RPMI7951 (cell line): ENCODE results near the gene GRB10. TPM values are rescaled to one million over a fixed set of nuclear protein-coding genes. Genes with fewer than 3 reads are reported as not detected.
A peak's percentile ranks its signal among the peaks of the same experiment; 100 is the strongest.

ENCODE experiments used
- DNase-seq: peaks from one replicate; pipeline ENCODE4 v3.0.0-alpha.2; 2012; ENCODE audit warnings: low read depth
- total RNA-seq: library from RNA; depleted of rRNA; stranded (reverse); fragments of >200 nt; shearing (Covaris generic); gene quantifications from 2 replicates; pipeline ENCODE4 v1.2.3, GENCODE V29; 2014

GRB10 gene
- total RNA-seq, 1 experiment from 2014 or later, result 51.7 TPM

DNA sequence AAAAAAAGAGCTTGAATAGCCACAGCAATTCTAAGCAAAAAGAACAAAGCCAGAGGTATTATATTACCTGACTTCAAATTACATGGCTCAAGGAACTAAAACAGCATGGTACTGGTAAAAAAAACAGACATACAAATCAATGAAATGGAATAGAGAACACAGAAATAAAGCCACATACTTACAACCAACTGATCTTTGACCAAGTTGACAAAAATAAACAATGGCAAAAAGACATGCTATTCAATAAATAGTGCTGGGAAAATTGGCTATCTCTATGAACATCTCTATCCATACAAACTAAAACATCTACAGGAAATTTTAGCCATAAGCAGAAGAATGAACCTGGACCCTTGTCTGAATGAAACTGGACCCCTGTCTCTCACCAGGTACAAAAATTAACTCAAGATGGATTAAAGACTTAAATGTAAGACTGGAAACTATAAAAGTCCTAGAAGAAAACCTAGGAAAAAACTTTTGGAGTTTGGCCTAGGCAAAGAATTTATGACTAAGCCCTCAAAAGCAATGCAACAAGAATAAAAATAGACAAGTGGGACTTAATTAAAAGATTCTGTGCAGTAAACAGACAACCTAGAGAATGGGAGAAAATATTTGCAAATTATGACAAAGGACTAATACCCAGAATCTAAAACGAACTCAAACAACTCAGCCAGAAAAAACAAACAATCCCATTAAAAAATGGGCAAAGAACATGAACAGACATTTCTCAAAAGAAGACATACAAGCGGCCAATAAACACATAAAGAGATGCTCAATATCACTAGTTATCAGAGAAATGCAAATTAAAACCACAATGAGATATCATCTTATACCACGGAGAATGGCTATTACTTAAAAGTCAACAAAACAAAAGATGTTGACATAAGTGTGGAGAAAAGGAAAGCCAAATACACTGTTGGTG, 144.7 kb downstream of the GRB10 start:
- peak; percentile 23 for DNase-seq

DNA sequence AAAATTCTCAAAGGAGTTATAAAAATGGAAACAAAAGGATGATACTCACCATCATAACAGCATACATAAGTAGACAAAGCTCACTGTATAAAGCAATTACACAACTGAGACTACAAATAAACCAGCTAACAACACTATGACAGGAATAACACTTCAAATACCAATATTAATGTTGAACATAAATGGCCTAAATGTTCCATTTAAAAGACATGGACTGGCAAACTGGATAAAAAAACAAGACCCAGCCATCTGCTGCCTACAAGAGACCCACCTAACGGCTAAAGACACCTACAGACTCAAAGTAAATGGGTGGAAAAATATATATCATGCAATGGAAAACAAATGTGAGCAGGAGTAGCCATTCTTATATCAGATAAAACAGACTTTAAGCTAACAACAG, 148.3 kb downstream of the GRB10 start:
- DNase-seq, result no peak

DNA sequence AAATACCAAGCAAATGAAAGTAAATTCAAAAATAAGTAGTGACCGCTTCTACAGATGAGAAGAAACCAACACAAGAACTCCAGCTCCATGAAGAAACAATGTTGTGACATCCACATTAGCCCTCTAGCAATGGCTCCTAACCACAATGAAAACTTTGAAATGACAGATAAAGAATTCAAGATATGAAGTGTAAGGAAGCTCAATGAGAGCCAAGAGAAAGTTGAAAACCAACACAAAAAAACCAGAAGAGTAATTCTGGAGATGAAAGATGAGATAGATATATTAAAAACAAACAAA, 149.3 kb downstream of the GRB10 start:
- DNase-seq, result peak; percentile 73

DNA sequence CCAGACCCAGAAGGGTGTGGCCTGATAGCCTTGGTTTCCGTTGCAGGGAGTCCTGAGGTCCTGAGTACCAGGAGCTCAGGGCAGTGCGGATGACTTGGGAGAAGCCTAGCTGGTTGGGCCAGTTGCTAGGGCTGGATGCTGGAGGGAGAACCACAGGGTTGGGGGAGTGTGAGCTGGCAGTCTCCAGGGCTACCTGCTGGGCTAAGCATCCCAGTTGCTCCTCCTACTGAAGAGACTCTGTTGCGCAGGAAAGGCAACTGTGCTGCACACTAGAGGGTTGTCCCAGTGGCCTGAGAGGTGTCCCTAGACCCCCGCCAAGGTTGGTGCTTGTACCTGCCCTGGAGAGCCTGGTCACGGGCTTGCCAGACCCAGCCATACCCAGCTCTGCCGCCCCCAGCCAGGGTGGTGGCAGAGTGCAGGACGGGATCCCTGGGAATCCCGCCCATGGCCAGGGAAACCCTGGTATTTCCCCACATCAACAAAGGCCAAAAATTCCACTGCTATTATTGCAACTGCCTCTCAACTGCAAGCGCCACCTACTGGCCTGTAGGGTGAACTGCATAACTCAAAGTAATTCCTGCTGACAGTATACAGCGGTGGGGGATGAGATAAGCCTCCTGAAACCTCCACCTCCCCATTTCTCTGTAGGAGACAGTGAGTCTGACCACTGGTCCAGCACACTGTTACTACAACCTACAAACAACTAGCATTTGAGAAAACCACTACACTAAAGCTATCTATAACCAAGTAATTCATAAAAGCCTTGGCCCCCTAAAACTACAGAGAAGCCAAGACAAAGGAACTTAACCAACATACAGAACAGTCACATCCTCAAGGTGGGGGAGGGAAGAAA, 149.9 kb downstream of the GRB10 start:
- peak; percentile 54 for DNase-seq

DNA sequence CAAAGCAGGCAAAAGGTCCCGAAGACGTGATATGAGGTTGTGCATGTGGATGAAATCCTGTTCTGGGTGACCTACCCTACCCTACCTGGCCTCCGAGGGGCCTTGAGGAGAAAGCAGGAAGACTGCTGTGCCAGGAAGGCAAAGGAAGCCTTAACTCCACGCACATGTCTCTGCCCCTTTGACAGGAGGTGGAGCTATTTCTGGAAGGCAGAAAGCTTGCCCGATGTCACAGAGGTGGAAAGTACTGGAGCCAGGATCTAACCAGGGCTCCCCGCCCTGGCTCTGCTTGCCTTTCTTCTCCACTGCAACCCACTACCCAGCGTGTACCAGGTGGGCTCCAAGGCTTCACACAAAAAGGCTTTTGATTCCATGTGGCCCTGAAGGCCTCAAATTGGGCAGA, 151.1 kb downstream of the GRB10 start:
- no peak for DNase-seq

DNA sequence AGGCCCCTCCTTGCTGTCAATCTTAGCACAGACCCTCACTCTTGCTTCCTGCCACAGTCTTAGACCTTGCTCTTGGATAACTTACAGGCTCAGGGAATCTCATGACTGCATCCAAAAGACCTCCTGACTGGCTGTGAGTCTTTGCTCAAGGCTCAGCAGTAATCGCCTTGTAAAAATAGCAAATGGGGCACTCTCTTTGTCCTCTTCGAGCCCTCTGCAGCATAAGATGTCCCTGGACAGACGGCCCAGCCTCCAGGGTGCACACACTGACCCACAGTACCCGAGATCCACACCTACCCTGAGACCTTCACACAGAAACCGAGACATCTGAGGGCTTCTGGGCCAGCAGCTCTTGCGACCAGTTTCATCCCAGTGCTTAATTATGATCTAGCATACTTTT, 151.6 kb downstream of the GRB10 start:
- DNase-seq, result no peak

DNA sequence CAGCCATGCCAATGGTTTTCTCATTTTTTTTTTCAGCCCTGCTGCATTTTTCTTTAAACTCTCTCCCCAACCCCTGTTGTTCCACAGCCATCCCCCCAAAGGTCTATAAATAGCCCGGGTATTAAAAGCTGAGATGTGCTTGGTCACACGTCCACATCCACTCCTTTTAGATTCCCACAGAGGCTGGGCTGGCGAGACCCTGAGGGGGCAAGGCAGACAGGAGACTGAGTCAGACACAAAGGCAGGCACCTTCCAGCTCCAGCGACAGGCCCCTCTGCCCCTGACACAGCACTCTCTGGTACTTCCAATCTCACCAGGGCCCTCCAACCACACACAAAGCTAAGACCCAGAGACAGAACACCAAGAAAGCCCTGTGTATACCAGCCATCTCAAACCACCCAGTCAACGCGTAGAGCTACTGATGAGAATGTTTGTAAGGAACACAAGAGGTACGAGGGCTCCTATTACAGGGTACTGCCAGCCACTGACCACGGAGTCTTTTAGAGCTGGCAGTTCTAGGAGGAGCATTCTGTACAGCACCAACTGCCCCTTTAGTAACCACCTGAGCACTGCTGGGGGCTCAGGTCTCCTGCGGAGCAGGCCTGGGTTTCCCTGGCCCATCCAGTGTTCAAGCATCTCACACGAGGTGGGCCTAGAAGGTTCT, 153.3 kb downstream of the GRB10 start:
- DNase-seq, result no peak

DNA sequence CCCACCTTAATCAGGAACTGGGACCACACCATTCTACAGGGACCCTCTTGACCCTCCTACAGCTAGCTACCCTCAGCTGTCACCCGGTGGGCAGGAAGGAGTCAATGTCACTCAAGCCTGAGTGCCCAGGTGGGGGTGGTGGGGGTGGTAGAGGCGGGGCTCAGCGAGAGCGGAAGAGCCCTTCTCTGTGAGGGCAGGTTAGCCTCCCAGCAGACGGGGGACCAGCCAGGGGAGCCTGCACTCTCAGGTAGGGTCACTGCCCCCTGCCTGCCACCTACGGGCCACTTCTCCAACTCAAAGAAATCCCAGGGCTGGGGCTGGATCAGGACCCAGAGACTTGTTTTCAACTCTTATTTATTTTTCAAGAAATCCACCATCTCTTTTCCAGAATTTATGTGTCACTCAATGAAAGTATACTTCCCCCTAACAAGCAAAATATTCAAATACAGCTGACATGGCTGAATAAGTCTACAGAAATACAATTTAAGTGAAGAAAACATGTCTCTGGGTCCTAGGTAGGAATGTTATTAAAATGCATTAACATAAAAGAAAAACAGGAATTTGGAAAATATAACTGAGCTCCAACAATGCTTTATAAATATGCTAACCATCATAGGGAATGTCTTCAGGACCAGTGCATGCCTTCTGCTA, 154.1 kb downstream of the GRB10 start:
- DNase-seq, result no peak

DNA sequence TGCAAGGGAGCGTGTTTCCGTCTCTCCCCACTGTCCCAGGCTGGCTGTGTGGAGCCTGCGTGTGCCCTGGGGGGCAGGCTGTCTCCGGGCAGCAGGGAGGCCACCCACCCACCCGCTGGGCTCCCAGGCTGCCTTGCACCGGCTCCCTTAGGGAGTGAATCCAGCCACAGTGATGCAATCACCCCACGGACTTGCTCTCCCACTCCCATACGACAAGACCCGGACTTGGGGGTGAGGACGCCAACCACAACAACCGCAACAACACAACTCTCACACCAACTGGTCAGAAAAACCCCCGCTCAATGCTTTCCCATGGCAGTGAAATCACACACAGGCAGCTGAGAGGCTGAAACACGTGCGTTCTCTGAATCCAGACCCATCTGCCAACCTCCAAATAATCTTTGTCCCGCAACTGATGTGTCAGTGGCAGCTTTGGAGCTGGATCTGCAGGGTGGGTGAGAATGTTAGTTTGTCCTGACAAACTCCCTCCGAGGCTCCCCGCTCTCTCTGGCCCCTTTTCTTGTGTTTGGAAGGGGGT, 154.8 kb downstream of the GRB10 start:
- no peak for DNase-seq

DNA sequence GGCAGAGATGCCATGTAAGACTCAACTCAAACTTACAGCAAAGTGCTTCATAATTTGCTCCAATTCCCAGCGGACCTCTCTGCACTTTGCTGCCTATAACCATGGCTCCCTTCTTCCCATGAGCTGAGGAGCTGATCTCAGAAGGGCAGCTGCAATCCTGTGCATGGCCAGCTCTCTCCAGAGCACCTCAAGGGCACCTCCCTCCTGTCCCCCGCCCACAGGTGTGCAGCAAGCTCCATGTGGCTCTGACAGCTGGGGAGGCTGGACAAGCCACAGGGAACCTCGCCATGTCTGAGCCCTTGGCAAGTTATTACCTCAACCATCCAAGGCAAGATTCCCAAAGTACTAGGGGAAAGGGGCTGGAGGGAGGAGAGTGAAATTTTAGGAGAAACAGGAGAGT, 156.4 kb downstream of the GRB10 start:
- DNase-seq, result no peak

DNA sequence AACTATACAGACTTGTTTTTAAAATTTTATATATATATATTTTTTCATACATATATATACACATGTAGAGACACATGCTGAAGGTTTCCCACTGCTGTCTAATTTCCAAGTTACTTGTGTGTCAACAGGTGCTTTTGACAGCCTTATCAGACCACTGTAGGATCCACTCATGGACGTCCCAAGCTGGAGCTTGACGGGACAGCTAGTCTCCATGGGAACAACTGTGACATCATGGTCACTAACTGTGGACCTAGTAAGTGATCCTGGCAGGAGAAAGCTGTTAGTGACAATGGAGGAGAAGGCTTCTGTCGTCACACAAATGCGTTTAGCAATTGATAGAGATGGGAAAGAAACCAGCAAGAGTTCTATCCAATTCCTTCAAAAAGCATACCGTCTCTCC, 157.3 kb downstream of the GRB10 start:
- no peak for DNase-seq

DNA sequence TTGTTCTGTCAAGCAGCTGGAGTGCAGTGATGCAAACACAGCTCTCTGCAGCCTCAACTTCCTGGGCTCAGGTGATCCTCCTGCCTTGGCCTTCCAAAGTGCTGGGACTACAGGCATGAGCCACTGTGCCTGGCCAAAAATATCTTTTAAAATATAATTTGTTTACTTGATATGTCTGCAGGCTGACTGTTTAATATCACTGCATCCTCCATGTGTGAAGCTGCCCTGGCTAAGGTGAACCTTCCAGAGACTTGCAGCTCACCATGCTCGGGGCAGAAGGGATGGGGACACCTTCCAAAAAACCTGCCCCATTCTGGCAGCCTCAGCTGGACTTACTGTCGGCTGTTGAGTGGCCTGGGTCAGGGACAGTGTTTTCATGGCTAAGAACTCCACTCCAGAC, 159.9 kb downstream of the GRB10 start:
- no peak for DNase-seq

DNA sequence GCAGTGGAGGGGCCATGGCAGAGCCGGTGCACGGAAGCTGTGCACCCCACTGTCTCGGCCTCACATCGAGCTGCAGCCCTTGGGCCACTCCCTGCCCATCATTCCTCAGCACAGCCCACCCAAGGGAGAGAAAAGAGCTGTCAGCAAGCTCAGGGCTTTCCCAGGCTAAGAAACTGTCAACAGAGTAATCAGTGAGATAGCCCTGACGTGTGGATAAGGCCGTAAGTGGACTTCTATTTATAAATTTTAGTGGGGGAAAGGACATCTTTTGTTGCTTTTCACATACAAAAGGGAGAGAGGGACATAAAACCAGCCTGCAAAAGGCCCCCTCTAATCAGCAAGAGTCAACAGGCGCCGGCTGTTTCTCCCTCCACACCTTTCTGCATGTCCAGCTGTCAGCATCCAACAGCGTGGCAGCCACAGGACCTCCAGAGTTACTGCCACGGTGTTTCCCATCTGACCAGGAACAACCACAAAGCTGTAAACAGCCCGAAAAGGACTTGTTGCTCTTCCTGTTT, 160.7 kb downstream of the GRB10 start:
- no peak for DNase-seq

DNA sequence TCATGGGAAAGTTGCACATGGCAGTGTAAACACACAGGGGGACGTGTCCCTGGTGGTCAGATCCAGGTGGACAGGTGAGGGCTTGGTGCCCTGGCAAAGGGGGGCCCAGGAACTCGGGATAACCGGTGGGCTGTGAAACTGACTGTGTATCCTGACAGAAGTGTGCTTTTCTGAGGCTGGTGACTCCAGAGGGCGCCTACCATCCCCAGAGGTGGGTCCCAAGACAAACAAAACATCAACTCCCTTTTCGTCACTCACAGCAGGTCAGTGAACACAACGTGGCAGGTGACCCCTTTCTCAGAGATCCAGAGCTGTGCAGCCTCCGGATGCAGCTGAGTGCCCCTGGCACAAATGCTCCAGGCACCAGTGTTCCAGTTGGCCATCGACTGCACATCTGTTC, 161.5 kb downstream of the GRB10 start:
- no peak for DNase-seq

DNA sequence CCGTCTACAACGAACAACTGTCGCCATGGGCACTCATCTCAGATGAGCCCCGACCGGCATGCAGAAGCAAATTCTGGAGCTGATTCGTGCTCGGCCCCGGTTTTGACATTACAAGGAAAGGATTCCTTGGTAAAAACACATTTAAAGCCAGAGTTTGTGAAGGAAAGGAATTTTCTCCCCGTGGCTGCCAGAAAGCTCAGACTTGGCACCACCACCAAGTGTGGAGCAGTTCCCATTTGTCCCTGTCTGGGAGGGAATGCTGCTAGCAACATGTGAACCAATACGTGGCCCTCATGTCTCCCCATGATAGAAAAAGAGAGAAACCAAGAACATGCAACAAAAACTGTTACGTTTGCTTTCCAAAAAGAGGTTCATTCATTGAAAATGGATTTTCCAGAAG, 162.3 kb downstream of the GRB10 start:
- DNase-seq, result no peak

DNA sequence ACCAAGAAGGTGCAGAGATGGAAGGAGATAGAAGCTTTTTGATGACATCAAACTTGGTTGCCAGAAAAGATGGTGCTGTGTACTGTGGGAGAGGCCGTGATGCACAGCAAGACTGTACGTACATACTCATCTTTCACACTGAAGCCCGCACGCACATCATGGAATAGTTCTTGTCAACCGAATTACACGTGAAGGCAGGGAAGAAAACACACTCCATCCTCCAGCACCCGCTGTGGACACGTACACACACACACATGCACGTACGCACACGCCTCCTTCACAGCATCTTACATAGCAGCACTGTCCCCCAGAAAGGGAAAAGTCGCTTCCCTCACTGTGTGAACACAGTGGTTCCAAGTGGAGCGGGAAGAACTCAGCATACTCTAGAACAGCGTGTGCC, 163.0 kb downstream of the GRB10 start:
- DNase-seq, result no peak

DNA sequence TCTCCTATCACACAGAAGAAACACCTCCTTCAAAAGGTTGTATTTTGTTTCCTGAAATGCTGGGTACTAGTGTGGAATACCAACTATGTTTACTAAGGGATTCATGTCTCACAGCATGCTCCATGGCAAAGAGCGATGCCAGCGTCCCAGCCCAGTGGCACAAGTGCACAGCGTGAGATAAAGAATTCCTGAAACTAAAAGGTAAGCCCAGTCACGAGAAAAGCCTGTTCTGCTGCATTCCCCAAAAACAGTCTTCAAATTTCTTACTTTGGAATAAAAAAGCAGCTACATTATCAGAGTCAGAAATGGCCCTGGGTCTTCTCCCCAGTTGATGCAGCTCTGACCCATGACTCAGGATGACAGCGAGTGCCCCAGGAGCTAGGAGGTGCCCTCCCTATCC, 164.4 kb downstream of the GRB10 start:
- no peak for DNase-seq

DNA sequence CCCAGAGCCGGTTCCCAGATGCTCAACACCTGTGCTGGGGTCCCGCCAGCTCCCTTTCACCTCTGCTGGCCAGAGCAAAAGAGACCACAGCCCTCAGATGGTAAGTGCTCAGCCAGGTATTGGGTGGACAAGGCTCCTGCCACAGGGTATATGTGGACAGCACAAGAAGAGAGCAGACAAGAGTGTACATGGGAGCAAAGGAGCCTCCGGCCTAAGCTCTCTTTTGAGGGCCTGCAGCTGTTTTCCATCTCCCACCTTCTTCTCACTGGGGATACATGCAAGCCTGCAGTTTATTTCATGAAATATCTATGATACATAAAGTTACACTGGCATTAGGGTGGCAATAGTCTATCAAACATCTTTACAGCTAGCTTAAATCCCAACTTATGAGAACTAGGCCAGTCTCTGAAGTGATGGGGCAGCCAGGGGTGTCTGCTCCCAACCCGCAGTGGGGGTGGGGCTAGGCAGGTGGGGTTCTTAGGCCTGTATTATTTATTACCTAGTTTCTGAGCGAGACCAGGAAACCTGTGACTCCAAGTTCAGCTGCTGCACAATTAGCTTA, 167.1 kb downstream of the GRB10 start:
- DNase-seq, result no peak

DNA sequence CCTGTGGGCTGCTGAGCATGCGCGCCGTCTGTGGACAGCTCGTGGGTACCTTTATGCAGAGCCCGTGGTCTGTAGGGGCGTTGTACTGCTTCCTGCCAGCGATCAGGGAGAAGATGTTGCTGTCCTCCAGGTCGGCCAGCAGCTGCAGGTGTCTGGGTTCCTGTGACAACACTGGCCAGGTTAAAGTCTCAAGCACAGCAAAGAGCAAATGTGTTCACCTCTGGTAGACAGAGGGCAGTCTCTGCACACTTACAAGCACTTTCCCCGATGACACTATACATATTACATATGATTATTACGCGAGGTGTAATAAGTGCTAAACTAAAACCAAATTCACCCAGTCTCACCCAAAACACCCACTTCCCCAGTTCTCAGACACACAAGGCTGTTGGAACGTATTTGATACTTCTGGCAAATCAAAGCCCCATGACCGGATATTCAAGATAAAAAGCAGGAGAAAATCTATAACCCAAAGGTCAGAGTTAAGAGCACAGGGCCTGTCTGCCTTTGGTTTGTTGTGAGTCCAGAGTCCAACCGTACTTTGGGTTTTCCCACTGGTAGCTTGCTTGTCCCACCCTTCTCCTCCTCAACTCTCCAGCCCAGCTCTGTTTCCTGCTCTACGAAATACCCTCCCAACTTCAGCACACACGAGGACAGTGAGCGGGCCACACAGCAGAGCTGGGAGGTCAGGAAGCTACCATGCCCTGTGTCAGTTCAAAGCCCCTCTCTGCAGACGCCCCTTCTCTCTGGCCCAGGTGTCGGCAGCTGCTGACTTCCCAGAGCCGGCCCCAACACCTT, 167.8 kb downstream of the GRB10 start:
- no peak for DNase-seq

DNA sequence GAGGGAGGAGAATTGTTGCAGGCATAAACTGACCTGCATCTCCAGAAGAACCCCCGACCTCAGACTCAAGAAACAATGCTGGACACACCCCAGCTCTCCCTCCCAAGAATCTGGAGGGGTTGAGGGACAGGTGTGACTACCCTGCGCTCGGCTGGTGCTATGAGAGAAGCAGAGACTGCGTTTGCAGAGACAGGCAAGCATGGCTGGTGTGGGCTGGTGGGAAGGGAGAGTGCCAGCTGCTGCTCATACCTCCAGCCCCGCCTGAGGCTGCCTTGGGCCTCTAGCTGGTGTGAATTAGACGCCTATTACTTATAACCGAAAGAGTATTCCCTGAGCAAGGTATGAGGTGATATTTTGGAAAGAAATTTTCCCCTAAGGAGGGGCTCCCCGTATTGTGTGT, 169.2 kb downstream of the GRB10 start:
- DNase-seq, result no peak
